ENCODE results near the gene BBS4.

DNA sequence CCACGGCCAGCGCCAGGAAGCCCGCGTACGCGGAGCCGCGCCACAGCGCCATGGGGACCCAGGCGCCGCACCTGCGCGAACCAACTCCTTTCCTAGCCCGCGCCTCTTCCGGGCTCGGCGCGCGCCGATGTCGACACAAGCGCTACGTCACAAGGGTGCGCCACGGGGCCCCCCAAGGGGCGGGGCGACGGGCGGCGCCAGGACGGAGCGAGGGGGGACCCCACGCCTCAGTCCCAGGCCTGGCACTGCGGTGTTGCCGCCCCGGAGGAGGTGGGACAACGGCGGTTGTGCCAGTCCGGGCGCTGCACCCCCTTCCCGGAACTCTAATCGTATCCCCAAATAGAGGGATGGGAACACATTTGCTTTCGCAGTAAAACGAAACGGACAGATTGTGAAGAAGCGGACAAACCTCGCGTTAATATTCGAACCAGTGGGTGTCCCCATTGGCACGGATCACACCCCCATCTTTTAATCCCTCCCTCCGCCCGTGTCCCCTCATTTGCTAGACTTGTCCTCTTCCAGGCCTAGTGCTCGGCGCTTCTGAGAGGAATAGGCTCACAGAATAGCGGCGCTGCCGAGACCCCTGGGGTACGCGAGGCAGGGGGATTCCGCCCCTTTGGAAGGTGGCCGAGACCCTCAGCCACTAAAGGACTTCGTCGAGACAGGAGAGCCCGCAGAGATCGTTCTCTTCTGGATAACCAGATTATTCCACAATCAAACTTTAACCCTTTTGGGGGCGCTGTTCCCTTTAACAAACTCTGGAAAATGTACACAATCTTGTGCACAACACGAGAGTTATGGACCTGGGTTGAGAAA lies 97.8 kb downstream of the BBS4 start, which contains the start of gene ADPGK:
- TF ChIP-seq CTCF (IDR thresholded peaks at IDR 0.05) (peak; percentile 26), EZH2 (IDR thresholded peaks at IDR 0.05; ENCODE audit: borderline replicate concordance, insufficient read depth, low read depth, low read length, poor library complexity, severe bottlenecking) (no peak)
